Osteocyte (in vitro differentiated cells): ENCODE data around the gene STIMATE. TPM values are rescaled to one million over a fixed set of nuclear protein-coding genes. Genes with fewer than 3 reads are reported as not detected.

Experiments
- DNase-seq: peaks from one replicate; pipeline ENCODE4 v3.0.0; 2021; ENCODE audit warnings: mixed read lengths; ENCODE audit not compliant: unreplicated experiment; ENCODE audit errors: extremely low spot score
- H3K27ac Mint-ChIP-seq: one replicate; pipeline ENCODE4 v1.8.0; 2021; ENCODE audit warnings: mild to moderate bottlenecking, mixed read lengths; ENCODE audit not compliant: unreplicated experiment
- H3K27me3 Mint-ChIP-seq: one replicate; pipeline ENCODE4 v1.8.0; 2021; ENCODE audit warnings: mixed read lengths; ENCODE audit not compliant: unreplicated experiment
- H3K36me3 Mint-ChIP-seq: one replicate; pipeline ENCODE4 v1.8.0; 2021; ENCODE audit warnings: mixed read lengths; ENCODE audit not compliant: unreplicated experiment
- H3K4me1 Mint-ChIP-seq: one replicate; pipeline ENCODE4 v1.8.0; 2021; ENCODE audit warnings: mixed read lengths; ENCODE audit not compliant: unreplicated experiment
- H3K4me3 Mint-ChIP-seq: one replicate; pipeline ENCODE4 v1.8.0; 2021; ENCODE audit warnings: mild to moderate bottlenecking, moderate library complexity, mixed read lengths; ENCODE audit not compliant: unreplicated experiment
- H3K9me3 Mint-ChIP-seq: one replicate; pipeline ENCODE4 v1.8.0; 2021; ENCODE audit warnings: mixed read lengths; ENCODE audit not compliant: unreplicated experiment
- total RNA-seq: library from RNA; stranded (reverse); gene quantifications from 2 replicates; pipeline ENCODE4 v1.2.1, GENCODE V29; 2021
- TF ChIP-seq, protein P1 (sequence below): fragments of 200-600 bp; sonication (generic); IDR thresholded peaks from 2 replicates; pipeline ENCODE4 v1.5.0; 2021; ENCODE audit warnings: antibody characterized with exemption, mild to moderate bottlenecking, moderate library complexity

STIMATE gene
- total RNA-seq, 1 donor from 2014 or later: 25.3 TPM

DNA sequence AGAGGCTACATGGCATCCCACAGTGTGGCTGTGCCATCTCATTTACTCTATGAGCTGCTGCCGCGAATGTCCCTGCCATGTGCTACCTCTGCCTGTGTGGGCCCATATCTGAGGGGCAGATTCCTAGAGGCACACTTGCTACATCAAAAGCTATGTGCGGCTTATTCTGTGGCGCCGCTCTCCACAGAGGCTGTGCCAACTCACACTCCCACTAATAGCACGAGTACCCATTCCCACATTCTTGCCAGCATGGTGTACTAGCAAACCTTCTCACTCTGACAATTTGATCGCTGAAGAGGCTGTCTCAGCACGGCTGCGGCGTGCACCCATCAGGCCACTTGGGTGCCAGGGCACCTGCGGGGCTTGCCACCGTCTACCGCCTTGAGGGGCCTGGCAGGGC, 31.4 kb downstream of the STIMATE start:
- Mint-ChIP-seq H3K36me3 (peaks cover 13% of the 10 kb centered on the region), H3K9me3 (peaks cover 3% of the 10 kb centered on the region), H3K27me3 (no peaks in the 10 kb centered on the region), H3K27ac (no peak overlapping the region), H3K4me3 (no peak overlapping the region), H3K4me1 (no peaks in the 10 kb centered on the region)
- no peak for DNase-seq
- TF ChIP-seq, protein P1, sequence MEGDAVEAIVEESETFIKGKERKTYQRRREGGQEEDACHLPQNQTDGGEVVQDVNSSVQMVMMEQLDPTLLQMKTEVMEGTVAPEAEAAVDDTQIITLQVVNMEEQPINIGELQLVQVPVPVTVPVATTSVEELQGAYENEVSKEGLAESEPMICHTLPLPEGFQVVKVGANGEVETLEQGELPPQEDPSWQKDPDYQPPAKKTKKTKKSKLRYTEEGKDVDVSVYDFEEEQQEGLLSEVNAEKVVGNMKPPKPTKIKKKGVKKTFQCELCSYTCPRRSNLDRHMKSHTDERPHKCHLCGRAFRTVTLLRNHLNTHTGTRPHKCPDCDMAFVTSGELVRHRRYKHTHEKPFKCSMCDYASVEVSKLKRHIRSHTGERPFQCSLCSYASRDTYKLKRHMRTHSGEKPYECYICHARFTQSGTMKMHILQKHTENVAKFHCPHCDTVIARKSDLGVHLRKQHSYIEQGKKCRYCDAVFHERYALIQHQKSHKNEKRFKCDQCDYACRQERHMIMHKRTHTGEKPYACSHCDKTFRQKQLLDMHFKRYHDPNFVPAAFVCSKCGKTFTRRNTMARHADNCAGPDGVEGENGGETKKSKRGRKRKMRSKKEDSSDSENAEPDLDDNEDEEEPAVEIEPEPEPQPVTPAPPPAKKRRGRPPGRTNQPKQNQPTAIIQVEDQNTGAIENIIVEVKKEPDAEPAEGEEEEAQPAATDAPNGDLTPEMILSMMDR: no peak

DNA sequence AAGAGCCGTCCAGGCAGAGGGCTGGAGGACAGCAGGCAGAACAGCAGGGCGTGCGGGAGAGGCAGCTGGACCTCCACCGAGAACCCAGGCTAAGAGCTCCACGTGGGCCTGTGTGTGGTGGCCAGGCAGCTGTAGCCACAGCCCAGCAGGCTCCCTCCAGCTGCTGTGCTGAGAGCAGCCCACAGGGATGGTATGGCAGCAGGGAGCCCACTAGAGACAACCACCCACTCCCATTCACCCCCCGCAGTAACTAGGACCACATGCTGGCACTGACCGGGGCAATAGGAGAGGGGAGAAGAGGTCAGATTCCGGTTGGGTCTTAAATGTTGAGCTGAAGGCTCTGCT, 37.0 kb downstream of the STIMATE start:
- Mint-ChIP-seq H3K27ac (no peak overlapping the region), H3K27me3 (no peaks in the 10 kb centered on the region), H3K4me3 (no peak overlapping the region), H3K36me3 (peaks cover 13% of the 10 kb centered on the region), H3K9me3 (peaks cover 3% of the 10 kb centered on the region), H3K4me1 (no peaks in the 10 kb centered on the region)
- TF ChIP-seq, protein P1: no peak
- DNase-seq: no peak

DNA sequence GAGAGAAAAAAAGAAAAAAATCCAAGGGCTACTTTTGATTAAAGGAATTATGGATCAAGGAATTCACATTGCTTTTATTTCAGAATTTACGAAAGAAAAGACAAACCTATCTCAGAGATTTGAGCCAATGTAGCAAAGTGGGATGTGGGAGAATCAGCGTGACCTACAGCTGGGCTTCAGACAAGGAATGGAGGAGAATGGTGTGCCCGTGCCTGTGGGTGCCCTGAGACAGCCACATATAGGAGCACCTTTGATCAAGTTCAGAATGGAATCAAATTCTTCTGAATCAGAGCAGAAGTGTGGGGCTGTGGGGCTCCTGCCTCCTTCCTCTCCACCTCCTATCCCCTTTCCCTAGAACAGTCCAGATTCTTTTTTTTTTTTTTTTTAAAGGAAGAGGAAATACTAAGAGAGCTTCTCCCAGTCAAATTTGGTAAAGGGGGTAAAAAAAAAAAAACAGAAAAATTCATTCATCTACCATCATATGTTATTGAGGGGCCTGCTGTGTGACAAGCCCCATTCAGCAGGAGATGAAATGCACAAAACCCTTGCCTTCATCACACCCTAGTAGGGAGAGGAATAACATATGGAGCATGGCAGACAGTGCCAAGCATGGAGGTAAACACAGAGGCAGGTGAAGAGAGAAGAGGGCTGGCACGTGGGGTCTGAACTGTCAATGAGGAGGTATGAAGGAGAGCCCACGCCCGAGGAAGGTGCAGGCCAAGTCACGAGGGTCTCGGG, 37.5 kb downstream of the STIMATE start:
- H3K27ac Mint-ChIP-seq: no peak overlapping the region
- H3K4me3 Mint-ChIP-seq: no peak overlapping the region
- H3K27me3 Mint-ChIP-seq: no peaks in the 10 kb centered on the region
- H3K36me3 Mint-ChIP-seq: peaks cover 10% of the 10 kb centered on the region
- DNase-seq: no peak
- H3K4me1 Mint-ChIP-seq: no peaks in the 10 kb centered on the region
- TF ChIP-seq, protein P1: no peak
- peaks cover 3% of the 10 kb centered on the region for H3K9me3 Mint-ChIP-seq

DNA sequence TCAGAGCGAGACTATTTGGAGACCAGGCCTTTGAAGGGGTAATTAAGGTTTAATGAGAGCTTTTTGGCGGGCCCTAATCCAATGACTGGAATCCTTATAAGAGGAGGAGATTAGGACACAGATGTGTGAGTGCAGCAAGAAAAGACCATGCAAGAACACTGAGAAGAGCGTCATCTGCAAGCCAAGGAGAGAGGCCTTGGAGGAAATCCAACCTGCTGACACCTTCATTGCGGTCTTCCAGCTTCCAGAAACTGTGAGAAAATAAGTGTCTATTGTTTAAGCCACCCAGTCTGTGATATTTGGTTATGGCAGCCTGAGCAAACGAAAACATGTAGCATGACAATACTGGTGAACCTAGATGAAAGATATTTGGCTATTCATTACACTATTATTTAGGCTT, 39.5 kb downstream of the STIMATE start:
- DNase-seq: no peak
- Mint-ChIP-seq H3K4me3 (no peak overlapping the region), H3K4me1 (no peaks in the 10 kb centered on the region), H3K27ac (no peak overlapping the region), H3K9me3 (no peaks in the 10 kb centered on the region), H3K36me3 (peaks cover 8% of the 10 kb centered on the region), H3K27me3 (no peaks in the 10 kb centered on the region)
- TF ChIP-seq, protein P1: no peak

DNA sequence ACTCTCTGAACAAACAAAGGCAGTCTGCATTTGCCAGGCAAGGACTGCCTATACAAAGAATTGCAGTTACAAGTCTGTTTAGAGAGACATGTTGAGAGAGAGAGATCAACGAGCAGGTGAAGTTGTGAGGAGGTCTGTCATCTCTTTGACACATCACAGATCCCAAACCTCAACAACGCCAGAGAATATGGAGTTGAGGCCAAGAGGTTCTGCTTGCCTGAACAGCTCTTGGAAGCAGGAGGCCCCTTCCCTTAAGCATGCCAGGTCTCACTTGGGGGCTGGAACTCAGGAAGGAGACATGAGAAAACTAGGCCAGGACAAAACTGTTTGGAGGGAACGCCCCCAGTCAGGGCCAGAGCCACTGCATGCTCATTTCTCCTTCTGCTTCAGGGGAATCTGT, 40.2 kb downstream of the STIMATE start:
- TF ChIP-seq, protein P1: no peak
- Mint-ChIP-seq H3K36me3 (peaks cover 8% of the 10 kb centered on the region), H3K27me3 (no peaks in the 10 kb centered on the region), H3K4me3 (no peak overlapping the region), H3K9me3 (no peaks in the 10 kb centered on the region), H3K27ac (no peak overlapping the region), H3K4me1 (no peaks in the 10 kb centered on the region)
- no peak for DNase-seq
